ENCODE measurements around the gene INF2.

Gene INF2

GRCh38 chr14:104689881-104690711, 678 bp downstream of the INF2 start:
- no peak for DNase-seq (ENCODE audit: low read depth)

- no peak for DNase-seq (ENCODE audit: low read depth)
Measured at GRCh38 chr14:104690861-104691455, 1.5 kb downstream of the INF2 start.

- no peak for DNase-seq (ENCODE audit: low read depth)
Measured at GRCh38 chr14:104691546-104692260, 2.3 kb downstream of the INF2 start.

GRCh38 chr14:104692261-104692938, 3.0 kb downstream of the INF2 start:
- DNase-seq (ENCODE audit: low read depth) = no peak

- no peak for DNase-seq (ENCODE audit: low read depth)
Measured at GRCh38 chr14:104692939-104693315, 3.5 kb downstream of the INF2 start.

- DNase-seq (ENCODE audit: low read depth) = no peak
Measured at GRCh38 chr14:104693482-104694431, 4.3 kb downstream of the INF2 start.

GRCh38 chr14:104694475-104694950, 5.1 kb downstream of the INF2 start:
- no peak for DNase-seq (ENCODE audit: low read depth)

- DNase-seq (ENCODE audit: low read depth) = no peak
Measured at GRCh38 chr14:104694991-104695659, 5.7 kb downstream of the INF2 start.

GRCh38 chr14:104695660-104696000, 6.2 kb downstream of the INF2 start:
- DNase-seq (ENCODE audit: low read depth) = no peak

- no peak for DNase-seq (ENCODE audit: low read depth)
Measured at GRCh38 chr14:104696671-104697316, 7.4 kb downstream of the INF2 start.

GRCh38 chr14:104697317-104697703, 7.9 kb downstream of the INF2 start:
- DNase-seq (ENCODE audit: low read depth) = no peak

GRCh38 chr14:104697892-104698583, 8.6 kb downstream of the INF2 start:
- no peak for DNase-seq (ENCODE audit: low read depth)

GRCh38 chr14:104698688-104699425, 9.4 kb downstream of the INF2 start:
- DNase-seq (ENCODE audit: low read depth) = no peak

GRCh38 chr14:104699426-104699748, 10.0 kb downstream of the INF2 start:
- DNase-seq (ENCODE audit: low read depth) = no peak

- no peak for DNase-seq (ENCODE audit: low read depth)
Measured at GRCh38 chr14:104700225-104700651, 10.8 kb downstream of the INF2 start.

- DNase-seq (ENCODE audit: low read depth) = no peak
Measured at GRCh38 chr14:104700747-104701217, 11.4 kb downstream of the INF2 start.

GRCh38 chr14:104701383-104702076, 12.1 kb downstream of the INF2 start:
- DNase-seq (ENCODE audit: low read depth) = no peak

GRCh38 chr14:104702106-104702505, 12.7 kb downstream of the INF2 start:
- no peak for DNase-seq (ENCODE audit: low read depth)
